Measurements from ENCODE around the gene HNRNPDL. TPM values are rescaled to one million over a fixed set of nuclear protein-coding genes. Genes with fewer than 3 reads are reported as not detected.
A peak's percentile ranks its signal among the peaks of the same experiment; 100 is the strongest.

The HNRNPDL gene
- total RNA-seq, 1 donor from 2014 or later, result 439 TPM

DNA sequence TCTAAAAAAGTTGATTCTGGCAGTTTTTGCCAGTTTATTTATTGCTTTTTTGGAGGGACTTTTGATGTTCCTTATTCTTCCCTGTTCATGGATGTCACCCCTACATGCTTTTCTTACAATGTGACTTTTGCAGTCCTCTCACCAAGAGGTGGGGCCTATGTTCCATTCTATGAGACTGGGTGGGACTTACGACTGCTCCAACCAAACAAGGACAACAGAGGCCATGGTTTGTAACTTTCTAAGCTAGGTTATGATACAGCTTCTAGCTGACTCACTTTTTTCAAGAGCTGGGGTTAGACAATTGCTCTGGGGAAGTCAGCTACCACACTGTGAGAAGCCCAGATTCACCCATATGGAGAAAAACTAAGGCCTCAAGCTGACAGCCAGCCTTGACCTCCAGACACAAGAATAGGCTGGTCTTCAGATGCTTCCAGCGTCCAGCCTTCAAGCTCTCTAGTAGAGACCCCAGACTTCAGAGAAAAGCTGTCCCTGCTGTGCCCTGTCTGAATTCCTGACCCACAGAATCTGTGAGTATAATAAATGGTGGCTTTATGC is 39.6 kb upstream of the HNRNPDL start:
- TF ChIP-seq, protein P1, sequence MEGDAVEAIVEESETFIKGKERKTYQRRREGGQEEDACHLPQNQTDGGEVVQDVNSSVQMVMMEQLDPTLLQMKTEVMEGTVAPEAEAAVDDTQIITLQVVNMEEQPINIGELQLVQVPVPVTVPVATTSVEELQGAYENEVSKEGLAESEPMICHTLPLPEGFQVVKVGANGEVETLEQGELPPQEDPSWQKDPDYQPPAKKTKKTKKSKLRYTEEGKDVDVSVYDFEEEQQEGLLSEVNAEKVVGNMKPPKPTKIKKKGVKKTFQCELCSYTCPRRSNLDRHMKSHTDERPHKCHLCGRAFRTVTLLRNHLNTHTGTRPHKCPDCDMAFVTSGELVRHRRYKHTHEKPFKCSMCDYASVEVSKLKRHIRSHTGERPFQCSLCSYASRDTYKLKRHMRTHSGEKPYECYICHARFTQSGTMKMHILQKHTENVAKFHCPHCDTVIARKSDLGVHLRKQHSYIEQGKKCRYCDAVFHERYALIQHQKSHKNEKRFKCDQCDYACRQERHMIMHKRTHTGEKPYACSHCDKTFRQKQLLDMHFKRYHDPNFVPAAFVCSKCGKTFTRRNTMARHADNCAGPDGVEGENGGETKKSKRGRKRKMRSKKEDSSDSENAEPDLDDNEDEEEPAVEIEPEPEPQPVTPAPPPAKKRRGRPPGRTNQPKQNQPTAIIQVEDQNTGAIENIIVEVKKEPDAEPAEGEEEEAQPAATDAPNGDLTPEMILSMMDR (IDR thresholded peaks at IDR 0.05), result no peak
- H3K27ac Mint-ChIP-seq, result no peak overlapping the region
- intact Hi-C loops (cut with micrococcal nuclease), result loop anchor here (10.0 kb wide), 1 partner anchor 1015 kb away; the partner anchor contains the start of gene ABRAXAS1
- no peak overlapping the region for H3K4me3 Mint-ChIP-seq
- peaks cover 7% of the 10 kb centered on the region for H3K4me1 Mint-ChIP-seq
- no peaks in the 10 kb centered on the region for H3K27me3 Mint-ChIP-seq
- H3K36me3 Mint-ChIP-seq (ENCODE audit: low read depth), result no peaks in the 10 kb centered on the region
- peaks cover 2% of the 10 kb centered on the region for H3K9me3 Mint-ChIP-seq
- CTCF ChIA-PET, result no interaction called here
- POLR2A ChIA-PET, result interaction anchor here (0.6 kb wide), 1 partner anchor 7 kb away, joined by 4 read pairs; no protein-coding TSS in a partner anchor
- DNase-seq (no peak), ATAC-seq (ENCODE audit: low read depth) (no peak)

GRCh38 chr4:82467471-82467870 is 37.2 kb upstream of the HNRNPDL start:
- intact Hi-C loops (cut with micrococcal nuclease), result loop anchor here (10.0 kb wide), 1 partner anchor 1017 kb away; the partner anchor contains the start of gene ABRAXAS1
- POLR2A ChIA-PET, result interaction anchor here (0.6 kb wide), 1 partner anchor 423 kb away, joined by 5 read pairs; no protein-coding TSS in a partner anchor
- H3K4me3 Mint-ChIP-seq, result no peak overlapping the region
- CTCF ChIA-PET, result no interaction called here
- no peak for ATAC-seq (ENCODE audit: low read depth)
- no peak for DNase-seq
- peaks cover 2% of the 10 kb centered on the region for H3K9me3 Mint-ChIP-seq
- H3K4me1 Mint-ChIP-seq, result peaks cover 22% of the 10 kb centered on the region
- H3K27me3 Mint-ChIP-seq, result no peaks in the 10 kb centered on the region
- H3K27ac Mint-ChIP-seq, result no peak overlapping the region
- H3K36me3 Mint-ChIP-seq (ENCODE audit: low read depth), result no peaks in the 10 kb centered on the region
- TF ChIP-seq, protein P1 (IDR thresholded peaks at IDR 0.05), result no peak

DNA sequence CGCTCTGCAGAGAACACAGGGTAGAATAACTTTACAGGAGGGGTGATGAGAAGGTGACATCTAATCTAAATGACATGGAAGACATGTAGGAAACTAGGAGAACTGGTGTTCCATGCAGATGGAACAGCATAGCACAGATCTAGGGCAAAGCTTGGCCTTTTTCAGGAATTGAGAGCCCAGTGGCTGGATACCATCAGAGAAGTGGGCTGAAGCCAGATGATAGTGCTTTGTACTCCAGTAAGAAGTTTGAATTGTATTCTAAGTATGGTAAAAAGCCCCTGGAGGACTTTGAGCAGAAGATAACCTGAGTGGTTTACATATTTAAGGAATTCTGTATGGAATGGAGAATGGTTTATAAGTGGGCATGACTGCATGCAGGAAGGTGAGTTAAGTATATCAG is 33.0 kb upstream of the HNRNPDL start:
- TF ChIP-seq, protein P1 (IDR thresholded peaks at IDR 0.05), result no peak
- intact Hi-C loops (cut with micrococcal nuclease), result loop anchor here (2.0 to 10.0 kb wide), 9 partner anchors 359 to 1178 kb away; partner anchors contain the start of genes ABRAXAS1, COQ2, LIN54 and SEC31A
- ChIA-PET CTCF (no interaction called here), POLR2A (no interaction called here)
- ATAC-seq (ENCODE audit: low read depth) (no peak), DNase-seq (no peak)
- Mint-ChIP-seq H3K9me3 (no peaks in the 10 kb centered on the region), H3K36me3 (ENCODE audit: low read depth) (peaks cover 31% of the 10 kb centered on the region), H3K4me1 (peaks cover 22% of the 10 kb centered on the region), H3K27ac (no peak overlapping the region), H3K4me3 (no peak overlapping the region), H3K27me3 (no peaks in the 10 kb centered on the region)

- Mint-ChIP-seq H3K27me3 (no peaks in the 10 kb centered on the region), H3K4me3 (no peak overlapping the region), H3K27ac (no peak overlapping the region), H3K9me3 (no peaks in the 10 kb centered on the region), H3K36me3 (ENCODE audit: low read depth) (peaks cover 39% of the 10 kb centered on the region), H3K4me1 (peaks cover 22% of the 10 kb centered on the region)
- CTCF ChIA-PET, result interaction anchor here (1.1 to 2.0 kb wide), 2 partner anchors 276 to 434 kb away, joined by 3 to 11 read pairs; no protein-coding TSS in a partner anchor
- ATAC-seq (ENCODE audit: low read depth) (peak; percentile 99), DNase-seq (peak; percentile 66)
- POLR2A ChIA-PET, result interaction anchor here (0.6 to 1.0 kb wide), 5 partner anchors 8 to 573 kb away, joined by 3 to 4 read pairs (median 3); partner anchors contain the start of genes COPS4, ENOPH1 and HNRNPDL
- TF ChIP-seq, protein P1 (IDR thresholded peaks at IDR 0.05), result no peak
- intact Hi-C loops (cut with micrococcal nuclease), result loop anchor here (1.0 to 10.0 kb wide), 12 partner anchors 32 to 1178 kb away; partner anchors contain the start of genes ABRAXAS1, COQ2, ENOPH1 and HNRNPDL
Observed at GRCh38 chr4:82462415-82462831, 32.2 kb upstream of the HNRNPDL start.

DNA sequence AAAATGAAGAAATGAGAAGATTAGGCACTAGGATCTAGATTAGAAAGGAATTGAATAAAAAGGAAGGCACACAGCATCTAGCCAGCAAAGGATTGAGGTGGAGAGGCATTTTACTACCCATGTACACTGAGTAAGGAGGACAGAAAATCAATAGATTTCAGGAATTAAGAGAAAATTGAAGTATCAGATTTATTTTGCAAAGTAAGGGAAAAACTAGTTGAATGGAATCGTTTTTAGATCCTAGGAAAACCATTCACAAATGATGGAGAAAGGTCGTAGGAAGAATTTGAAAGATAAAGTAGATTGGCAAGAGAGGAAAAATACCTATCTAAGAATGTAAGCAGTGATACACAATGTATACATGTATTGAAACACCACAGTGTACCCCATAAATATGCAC is 31.4 kb upstream of the HNRNPDL start:
- intact Hi-C loops (cut with micrococcal nuclease), result loop anchor here (1.0 to 10.0 kb wide), 12 partner anchors 31 to 1179 kb away; partner anchors contain the start of genes ABRAXAS1, COQ2, ENOPH1 and HNRNPDL
- no peaks in the 10 kb centered on the region for H3K9me3 Mint-ChIP-seq
- ChIA-PET CTCF (interaction anchor here (1.1 to 2.0 kb wide), 2 partner anchors 277 to 435 kb away, joined by 3 to 11 read pairs; no protein-coding TSS in a partner anchor), POLR2A (no interaction called here)
- DNase-seq (no peak), ATAC-seq (ENCODE audit: low read depth) (no peak)
- H3K4me3 Mint-ChIP-seq, result no peak overlapping the region
- peaks cover 46% of the 10 kb centered on the region for H3K36me3 Mint-ChIP-seq (ENCODE audit: low read depth)
- peaks cover 22% of the 10 kb centered on the region for H3K4me1 Mint-ChIP-seq
- H3K27ac Mint-ChIP-seq, result no peak overlapping the region
- no peaks in the 10 kb centered on the region for H3K27me3 Mint-ChIP-seq
- TF ChIP-seq, protein P1 (IDR thresholded peaks at IDR 0.05), result no peak

All from activated B cell treated with CpG ODN at 0.5 μM for 24 hours (primary cell).